ENCODE results near the gene MARK2. TPM values are rescaled to one million over a fixed set of nuclear protein-coding genes. Genes with fewer than 3 reads are reported as not detected.

MARK2 gene
- total RNA-seq, 6 experiments from 2014 or later, result 26.4 to 29.9 (median 27.9) TPM

- no peak for TF ChIP-seq CTCF (IDR thresholded peaks at IDR 0.05)
- Mint-ChIP-seq H3K36me3 (ENCODE audit: low read depth) (peaks cover 25% of the 10 kb centered on the region), H3K27me3 (ENCODE audit: insufficient read depth) (peaks cover 4% of the 10 kb centered on the region), H3K9me3 (no peaks in the 10 kb centered on the region), H3K4me1 (ENCODE audit: low read depth) (peaks cover 48% of the 10 kb centered on the region), H3K4me3 (no peak overlapping the region), H3K27ac (no peak overlapping the region)
- DNase-seq, result no peak
Observed at GRCh38 chr11:63847363-63847762, 8.5 kb downstream of the MARK2 start.

- H3K4me3 Mint-ChIP-seq, result no peak overlapping the region
- H3K4me1 Mint-ChIP-seq (ENCODE audit: low read depth), result peaks cover 31% of the 10 kb centered on the region
- H3K27me3 Mint-ChIP-seq (ENCODE audit: insufficient read depth), result peaks cover 4% of the 10 kb centered on the region
- no peak overlapping the region for H3K27ac Mint-ChIP-seq
- H3K36me3 Mint-ChIP-seq (ENCODE audit: low read depth), result peaks cover 19% of the 10 kb centered on the region
- H3K9me3 Mint-ChIP-seq, result no peaks in the 10 kb centered on the region
- no peak for DNase-seq
- TF ChIP-seq CTCF (IDR thresholded peaks at IDR 0.05), result no peak
Observed at GRCh38 chr11:63849691-63850090, 10.8 kb downstream of the MARK2 start.

GRCh38 chr11:63850920-63851319 lies 12.0 kb downstream of the MARK2 start:
- H3K27ac Mint-ChIP-seq, result peak overlapping the region; percentile 9; the same call in 1 of the 2 replicates
- H3K36me3 Mint-ChIP-seq (ENCODE audit: low read depth), result peaks cover 24% of the 10 kb centered on the region
- TF ChIP-seq CTCF (IDR thresholded peaks at IDR 0.05), result no peak
- 0 out of 2 replicates have a peak, but pooled peaks cover 2% of the 10 kb centered on the region for H3K27me3 Mint-ChIP-seq (ENCODE audit: insufficient read depth)
- no peak for DNase-seq
- no peak overlapping the region for H3K4me3 Mint-ChIP-seq
- H3K4me1 Mint-ChIP-seq (ENCODE audit: low read depth), result peaks cover 25% of the 10 kb centered on the region
- H3K9me3 Mint-ChIP-seq, result no peaks in the 10 kb centered on the region

- H3K27ac Mint-ChIP-seq, result peak overlapping the region; percentile 9; the same call in 1 of the 2 replicates
Observed at GRCh38 chr11:63851364-63851763, 12.5 kb downstream of the MARK2 start.

GRCh38 chr11:63853476-63853875 lies 14.6 kb downstream of the MARK2 start:
- Mint-ChIP-seq H3K4me1 (ENCODE audit: low read depth) (peaks cover 23% of the 10 kb centered on the region), H3K36me3 (ENCODE audit: low read depth) (peaks cover 20% of the 10 kb centered on the region), H3K9me3 (no peaks in the 10 kb centered on the region), H3K27me3 (ENCODE audit: insufficient read depth) (0 out of 2 replicates have a peak, but pooled peaks cover 2% of the 10 kb centered on the region), H3K4me3 (no peak overlapping the region), H3K27ac (no peak overlapping the region)
- DNase-seq, result no peak
- no peak for TF ChIP-seq CTCF (IDR thresholded peaks at IDR 0.05)

More at GRCh38 chr11:63851364-63851763, 12.5 kb downstream of the MARK2 start:
- DNase-seq, result no peak
- Mint-ChIP-seq H3K27me3 (ENCODE audit: insufficient read depth) (0 out of 2 replicates have a peak, but pooled peaks cover 2% of the 10 kb centered on the region), H3K4me1 (ENCODE audit: low read depth) (peaks cover 23% of the 10 kb centered on the region), H3K4me3 (no peak overlapping the region), H3K9me3 (no peaks in the 10 kb centered on the region), H3K36me3 (ENCODE audit: low read depth) (peaks cover 24% of the 10 kb centered on the region)
- no peak for TF ChIP-seq CTCF (IDR thresholded peaks at IDR 0.05)
